Islet of Langerhans (tissue), 1 donor: ENCODE measurements around the gene CCL4.
"Not testable (repeated sequence)": the region's sequence is repeated elsewhere in the genome, so short reads cannot be mapped to it uniquely, and the experiment has no call there.

Experiments used
- FAIRE-seq: peaks from one replicate; lab custom pipeline; 2011; peaks lifted over from hg19 to GRCh38; lab: Jason Lieb, UNC

The CCL4 gene

GRCh38 chr17:36103401-36103975 is at the start of gene CCL4:
Gene CCL4 (plus strand): TSS chr17:36103827. CDS start chr17:36103906, 79 bp downstream.
- FAIRE-seq = not testable (repeated sequence)

DNA sequence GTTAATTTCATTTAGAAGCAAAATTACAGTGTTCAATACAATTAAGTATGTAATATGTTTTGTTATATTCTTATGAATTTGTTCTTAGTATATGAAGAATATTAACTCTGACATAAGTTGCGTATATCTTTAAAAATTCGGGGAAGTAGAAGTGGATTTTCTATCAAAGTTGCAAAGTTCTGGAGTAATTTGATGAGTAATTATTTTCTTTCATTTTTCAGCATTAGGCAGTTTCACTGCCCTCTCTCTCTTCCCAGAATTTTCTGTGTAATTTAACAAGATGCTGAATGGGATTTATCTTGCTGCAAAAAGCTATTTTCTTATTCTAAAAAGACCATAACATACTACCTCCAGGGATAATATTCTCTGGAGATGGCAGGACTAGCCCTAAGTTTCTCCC is 48.5 kb upstream of the CCL4 start:
- no peak for FAIRE-seq

DNA sequence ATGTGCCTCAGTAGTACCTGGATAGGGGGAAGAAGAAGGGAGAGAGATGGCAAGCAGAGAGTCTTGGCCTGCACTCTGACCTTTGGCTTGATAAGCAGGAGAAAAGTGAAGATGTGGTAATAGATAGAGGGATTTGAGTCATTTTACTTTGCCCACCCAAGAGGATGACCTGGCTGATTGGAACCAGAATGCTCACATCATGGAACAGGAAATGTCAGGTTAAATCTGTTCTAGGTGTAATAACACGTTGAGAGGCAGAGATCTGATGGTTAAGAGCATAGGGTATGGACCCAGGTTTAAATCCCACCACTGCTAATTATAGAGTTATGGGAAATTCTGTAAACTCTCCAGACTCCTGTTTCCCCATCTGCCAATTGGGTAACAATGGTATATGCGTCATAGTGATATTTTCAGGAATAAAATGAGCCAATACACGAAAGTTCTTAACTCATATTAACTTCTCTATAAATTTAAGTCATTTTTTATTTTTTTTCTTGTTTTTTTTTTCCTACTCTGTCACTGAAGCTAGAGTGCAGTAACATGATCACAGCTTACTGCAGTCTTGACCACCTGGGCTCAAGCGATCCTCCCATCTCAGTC is 47.6 kb upstream of the CCL4 start:
- no peak for FAIRE-seq

DNA sequence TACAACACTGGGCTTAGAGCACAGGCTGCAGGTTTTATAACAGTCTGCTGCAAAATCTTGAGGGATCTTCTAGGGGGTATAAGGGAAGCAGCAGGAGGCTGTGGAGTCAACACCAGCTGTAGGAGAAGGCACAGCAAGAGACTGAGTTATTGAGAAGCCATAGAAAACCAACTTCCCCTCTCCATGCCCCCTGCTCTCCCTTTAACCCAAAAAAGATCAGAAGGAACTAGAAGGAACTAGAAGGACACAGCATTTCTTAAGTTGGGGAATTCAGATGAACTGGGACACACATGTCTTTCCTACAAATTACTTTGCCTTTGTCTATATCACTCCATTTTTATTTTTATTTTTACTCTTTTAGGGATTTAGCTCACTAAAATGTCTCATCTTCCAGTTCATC is 45.7 kb upstream of the CCL4 start:
- FAIRE-seq = no peak

DNA sequence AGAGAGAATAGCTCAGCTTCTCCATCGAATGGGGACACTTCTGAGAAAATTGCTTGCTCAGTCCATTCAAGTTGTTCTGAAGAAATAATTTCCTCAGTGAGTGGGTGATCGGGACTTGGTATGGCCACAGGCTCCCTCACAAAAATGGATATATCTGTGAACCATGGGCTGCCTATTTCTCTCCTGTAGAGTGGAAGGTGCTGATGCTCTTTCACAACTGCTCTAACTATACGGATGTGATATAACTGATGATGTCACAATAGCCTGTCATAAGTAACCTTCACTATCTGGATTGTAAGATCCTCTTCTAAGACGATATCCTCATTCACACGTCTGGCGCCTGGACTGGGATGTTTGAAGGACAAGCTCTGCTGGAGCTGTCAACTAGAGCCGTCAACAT is 44.2 kb upstream of the CCL4 start:
- FAIRE-seq = no peak

DNA sequence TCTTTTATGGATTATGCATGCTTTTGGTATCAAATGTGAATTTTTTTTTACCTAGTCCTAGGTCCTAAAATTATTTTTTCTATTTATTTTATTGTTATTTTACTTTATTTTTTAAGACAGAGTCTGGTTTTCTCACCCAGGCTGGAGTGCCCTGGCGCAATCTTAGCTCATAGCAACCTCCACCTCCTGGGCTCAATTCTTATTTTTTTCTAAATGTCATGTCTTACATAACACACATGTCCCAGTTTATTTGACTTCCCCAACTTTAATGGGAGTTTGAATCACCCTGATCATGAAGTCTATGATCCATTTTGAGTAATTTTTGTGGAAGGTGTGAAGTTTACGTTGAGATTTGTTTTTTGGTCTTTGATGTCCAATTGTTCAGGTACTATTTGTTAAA is 42.8 kb upstream of the CCL4 start:
- FAIRE-seq = no peak

GRCh38 chr17:36063786-36064541 is 39.7 kb upstream of the CCL4 start, which contains the start of gene CCL18:
Gene CCL18 (plus strand): TSS chr17:36064272. CDS start chr17:36064343, 71 bp downstream.
- no peak for FAIRE-seq

DNA sequence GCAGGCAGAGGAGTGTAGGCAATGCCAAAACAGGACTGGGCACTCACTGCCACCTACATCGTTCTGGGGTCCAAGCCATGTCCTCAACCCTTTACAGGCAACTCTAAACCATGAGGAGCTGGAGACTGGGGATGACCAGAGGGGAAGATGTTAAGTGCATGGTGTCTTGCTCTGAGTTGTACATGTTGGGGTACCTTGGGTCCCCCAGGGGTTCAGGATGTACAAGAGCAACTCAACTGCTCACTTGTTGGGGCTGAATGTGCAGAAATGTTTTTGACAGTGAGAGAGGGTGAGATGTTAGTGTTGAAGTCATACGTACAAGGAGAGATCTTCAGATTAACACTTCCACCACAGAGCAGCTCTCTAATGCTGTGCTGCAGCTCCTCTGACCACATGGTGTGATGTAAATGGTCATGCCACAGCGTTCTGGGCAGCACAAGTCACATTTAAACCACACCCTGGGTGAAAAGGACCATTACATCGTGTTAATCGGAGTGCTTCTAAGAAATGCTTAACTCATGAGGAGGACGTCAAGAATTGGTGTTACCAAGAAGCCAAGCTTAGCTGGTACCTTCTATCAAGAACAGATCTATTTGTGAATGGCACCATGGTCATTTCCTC is 37.2 kb upstream of the CCL4 start:
- FAIRE-seq = no peak

GRCh38 chr17:36068524-36068923 is 35.1 kb upstream of the CCL4 start:
- no peak for FAIRE-seq

GRCh38 chr17:36069136-36069535 is 34.5 kb upstream of the CCL4 start:
- FAIRE-seq = no peak

- FAIRE-seq = no peak
Observed at GRCh38 chr17:36070427-36070826, 33.2 kb upstream of the CCL4 start.

- no peak for FAIRE-seq
Observed at GRCh38 chr17:36071751-36072150, 31.9 kb upstream of the CCL4 start.

DNA sequence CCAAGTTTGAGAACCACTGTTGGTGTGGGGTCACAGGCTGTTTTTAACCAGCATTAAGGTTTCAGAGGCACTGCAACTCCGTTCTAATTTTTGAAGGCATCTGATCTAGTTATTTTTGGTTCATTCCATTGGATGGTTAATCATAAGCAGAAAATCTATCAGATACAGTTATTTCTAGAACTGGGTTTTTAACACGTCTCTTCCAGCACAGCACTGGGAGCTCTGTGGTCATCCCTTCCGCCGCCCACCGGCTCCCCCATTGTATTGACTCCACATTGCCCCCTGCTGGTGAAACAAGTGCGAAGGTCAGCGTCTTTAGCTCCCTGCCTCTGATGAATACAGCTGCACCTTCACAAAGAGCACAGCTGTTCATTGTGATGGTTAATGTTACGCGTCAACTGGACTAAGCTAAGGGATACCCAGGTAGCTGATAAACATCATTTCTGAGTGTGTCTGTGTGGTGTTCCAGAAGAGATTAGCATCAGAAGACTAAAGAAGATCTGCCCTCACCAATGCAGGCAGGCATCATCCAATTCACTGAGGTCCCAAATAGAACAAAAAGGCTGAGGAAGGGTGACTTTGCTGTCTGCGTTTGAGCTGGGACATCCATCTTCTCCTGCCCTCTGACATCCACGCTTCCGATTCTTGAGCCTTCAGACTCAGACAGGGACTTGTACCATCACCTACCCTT is 31.1 kb upstream of the CCL4 start:
- no peak for FAIRE-seq

DNA sequence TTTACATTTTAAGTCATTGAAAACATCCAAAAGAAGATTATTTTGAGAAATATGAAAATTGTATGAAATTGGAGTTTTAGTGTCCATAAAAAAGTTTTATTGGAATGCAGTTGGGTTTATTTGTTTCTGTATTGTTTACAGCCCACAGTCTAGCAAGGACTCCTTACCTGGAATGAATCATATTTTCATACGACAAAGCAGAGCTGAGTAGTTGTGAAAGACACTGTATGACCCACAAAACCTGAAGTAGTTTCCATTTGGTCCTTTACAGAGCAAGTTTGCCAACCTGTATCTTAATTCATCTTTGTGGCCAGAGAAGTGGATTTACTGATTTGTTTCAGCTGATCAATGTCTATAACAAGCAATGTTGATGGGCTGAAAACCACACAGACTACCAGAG is 29.3 kb upstream of the CCL4 start:
- no peak for FAIRE-seq

GRCh38 chr17:36081681-36082471 is 21.8 kb upstream of the CCL4 start:
- FAIRE-seq = not testable (repeated sequence)

DNA sequence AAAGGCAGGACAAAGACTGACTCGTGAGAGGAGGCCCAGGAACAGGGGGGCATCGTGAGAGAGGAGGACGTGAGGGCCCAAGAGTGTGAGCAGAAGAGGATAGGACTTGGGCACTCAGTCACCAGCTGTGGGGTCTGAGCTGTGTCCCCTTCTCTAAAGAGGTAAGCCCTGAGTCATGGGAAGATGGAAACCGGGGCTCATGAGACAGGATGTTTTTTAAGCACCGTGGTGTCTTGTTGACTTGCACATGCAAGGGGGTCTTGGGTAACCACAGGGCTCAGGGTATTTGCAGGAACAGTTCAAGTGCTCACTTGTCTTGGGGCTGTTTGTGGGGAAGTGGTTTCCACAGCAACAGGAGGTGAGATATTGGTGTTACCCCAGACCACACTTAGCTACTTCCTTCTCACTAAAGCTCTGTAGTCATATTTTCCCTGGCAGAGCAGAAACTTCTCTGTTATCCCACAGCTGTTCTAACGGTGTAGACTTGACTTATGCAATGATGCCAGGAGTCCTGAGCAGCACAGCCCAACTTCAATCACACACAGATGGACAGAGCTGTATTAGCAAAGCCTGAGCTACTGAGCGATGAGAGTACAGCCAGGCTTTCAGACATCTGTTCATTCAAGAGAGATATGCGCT is 21.0 kb upstream of the CCL4 start:
- not testable (repeated sequence) for FAIRE-seq

DNA sequence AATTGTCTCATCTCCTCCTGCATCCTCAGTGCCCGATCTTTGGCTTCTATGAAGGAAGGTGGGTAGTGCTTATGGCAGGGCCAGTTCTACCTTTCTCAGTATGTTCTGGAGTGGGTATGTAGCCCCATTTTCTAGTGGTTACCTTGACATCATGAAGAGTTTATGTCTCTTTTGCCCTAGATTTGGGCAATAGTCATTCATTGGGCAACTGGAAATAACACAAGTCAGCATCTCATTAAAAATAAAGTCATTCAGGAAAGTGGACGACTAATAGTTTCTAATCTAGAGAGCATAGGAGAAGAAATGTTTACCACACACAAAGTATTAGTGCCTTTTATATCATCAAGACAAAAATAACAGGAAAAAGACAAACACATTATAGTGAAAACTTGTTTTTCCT is 19.9 kb upstream of the CCL4 start:
- FAIRE-seq = not testable (repeated sequence)

DNA sequence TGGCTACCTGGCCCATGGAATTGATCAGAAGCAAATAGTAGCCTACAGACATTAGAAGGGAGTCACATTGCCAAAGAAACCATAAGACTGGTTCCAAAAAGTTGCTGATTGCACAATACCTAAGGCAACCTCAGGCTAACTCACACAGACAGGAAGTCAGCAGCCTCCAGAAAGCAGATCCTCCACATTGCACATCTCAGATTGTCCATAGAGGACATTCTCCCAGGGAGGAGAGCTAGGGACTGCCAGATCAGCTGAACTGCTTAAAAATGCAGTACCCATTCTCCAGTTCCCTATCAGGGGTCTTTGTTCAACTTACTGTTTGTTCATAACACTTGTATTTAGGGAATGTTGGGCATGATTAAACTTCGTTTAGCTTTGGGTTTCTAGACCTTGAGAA is 17.9 kb upstream of the CCL4 start:
- FAIRE-seq = no peak

GRCh38 chr17:36086791-36087190 is 16.8 kb upstream of the CCL4 start:
- FAIRE-seq = no peak

DNA sequence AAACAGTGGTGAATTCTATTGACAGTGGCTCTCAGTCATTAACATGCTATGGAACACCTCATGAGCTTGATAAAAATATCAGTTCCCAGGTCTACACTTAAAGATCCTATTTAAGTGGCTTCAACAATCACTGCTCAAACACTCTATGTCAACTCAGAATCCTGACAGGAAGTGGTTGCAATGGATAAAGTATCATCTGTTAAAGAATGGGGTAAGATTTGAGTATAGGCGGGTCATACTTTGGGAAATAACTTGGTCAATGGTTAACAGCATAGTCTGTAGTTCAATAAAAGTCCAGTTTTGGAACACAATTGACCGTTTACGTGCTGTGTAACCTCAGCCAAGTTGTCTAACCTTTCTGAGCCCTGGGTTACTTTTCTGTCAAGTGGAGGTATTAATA is 16.2 kb upstream of the CCL4 start:
- not testable (repeated sequence) for FAIRE-seq

DNA sequence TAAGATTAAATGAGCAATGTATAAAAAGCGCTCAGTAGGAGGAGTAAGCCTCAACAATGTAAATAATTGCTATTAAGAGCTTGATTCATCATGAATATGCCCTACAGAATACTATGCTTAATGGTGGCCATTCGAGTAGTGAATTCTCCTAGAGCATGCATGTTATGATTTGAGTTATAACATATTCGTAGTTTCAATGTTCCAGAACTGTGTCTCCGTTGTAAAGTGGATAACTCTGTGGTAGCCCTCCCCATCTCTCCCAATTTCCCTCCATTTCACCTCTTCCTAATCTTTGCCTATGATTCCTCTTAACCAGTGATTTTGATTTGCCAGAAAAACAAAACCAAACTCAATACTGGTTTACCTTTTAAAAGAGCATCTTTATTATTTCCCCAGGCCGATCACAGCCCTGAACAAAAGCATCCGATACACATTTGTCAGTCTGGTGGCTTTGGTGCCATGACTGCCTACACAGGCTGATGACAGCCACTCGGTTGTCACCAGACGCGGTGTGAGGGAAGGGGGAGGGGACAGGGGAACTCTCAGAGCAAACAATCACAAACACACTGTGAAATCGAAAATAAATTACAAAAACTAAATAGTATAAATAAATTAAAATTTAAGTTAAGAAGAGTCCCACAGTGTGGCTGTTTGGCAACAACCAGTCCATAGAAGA is 15.6 kb upstream of the CCL4 start:
- not testable (repeated sequence) for FAIRE-seq
